Pons (tissue), 1 donor: ENCODE measurements around the gene ERVK3-1.
"Not testable (repeated sequence)": the region's sequence is repeated elsewhere in the genome, so short reads cannot be mapped to it uniquely, and the experiment has no call there.

ENCODE experiments used
- DNase-seq: peaks from one replicate; pipeline ENCODE4 v3.0.0-alpha.2; 2016; ENCODE audit warnings: low spot score

ERVK3-1 gene

GRCh38 chr19:58304748-58305064, 471 bp upstream of the ERVK3-1 start:
- no peak for DNase-seq

GRCh38 chr19:58305932-58306323, 751 bp downstream of the ERVK3-1 start:
- DNase-seq: no peak

GRCh38 chr19:58307736-58308135, 2.6 kb downstream of the ERVK3-1 start:
- DNase-seq: no peak

GRCh38 chr19:58310685-58311084, 5.5 kb downstream of the ERVK3-1 start:
- not testable (repeated sequence) for DNase-seq

GRCh38 chr19:58311345-58311865, 6.2 kb downstream of the ERVK3-1 start:
- no peak for DNase-seq

- no peak for DNase-seq
Observed at GRCh38 chr19:58315580-58315979, 10.4 kb downstream of the ERVK3-1 start.

GRCh38 chr19:58317476-58318072, 12.4 kb downstream of the ERVK3-1 start:
- DNase-seq: no peak

GRCh38 chr19:58318297-58318696, 13.1 kb downstream of the ERVK3-1 start:
- DNase-seq: no peak

- DNase-seq: no peak
Observed at GRCh38 chr19:58319241-58319640, 14.1 kb downstream of the ERVK3-1 start.

GRCh38 chr19:58325311-58326022, 20.3 kb downstream of the ERVK3-1 start:
- DNase-seq: no peak

GRCh38 chr19:58326501-58326913, 21.3 kb downstream of the ERVK3-1 start:
- no peak for DNase-seq

- peak; percentile 97 for DNase-seq
Observed at GRCh38 chr19:58326914-58327726, 21.9 kb downstream of the ERVK3-1 start, which contains the start of gene ZSCAN22. TSS of gene ZSCAN22 (plus strand) at chr19:58326994. CDS start at chr19:58334803, 7,809 bp downstream.

GRCh38 chr19:58328999-58329398, 23.8 kb downstream of the ERVK3-1 start:
- no peak for DNase-seq

- peak; percentile 98 for DNase-seq
Observed at GRCh38 chr19:58330458-58330857, 25.3 kb downstream of the ERVK3-1 start.

- no peak for DNase-seq
Observed at GRCh38 chr19:58332697-58333096, 27.5 kb downstream of the ERVK3-1 start.

GRCh38 chr19:58334691-58335249, 29.6 kb downstream of the ERVK3-1 start:
- DNase-seq: no peak

- DNase-seq: no peak
Observed at GRCh38 chr19:58335630-58336029, 30.5 kb downstream of the ERVK3-1 start.

GRCh38 chr19:58336216-58336615, 31.0 kb downstream of the ERVK3-1 start:
- no peak for DNase-seq

GRCh38 chr19:58336820-58337219, 31.6 kb downstream of the ERVK3-1 start:
- DNase-seq: no peak

- DNase-seq: no peak
Observed at GRCh38 chr19:58338336-58338735, 33.2 kb downstream of the ERVK3-1 start.

- DNase-seq: no peak
Observed at GRCh38 chr19:58338825-58339558, 33.8 kb downstream of the ERVK3-1 start.

GRCh38 chr19:58345558-58345957, 40.4 kb downstream of the ERVK3-1 start:
- no peak for DNase-seq
